Small intestine (tissue), 7 donors: ENCODE results near the gene SAE1. TPM values are rescaled to one million over a fixed set of nuclear protein-coding genes. Genes with fewer than 3 reads are reported as not detected.
A peak's percentile ranks its signal among the peaks of the same experiment; 100 is the strongest.
"Not testable (repeated sequence)": the region's sequence is repeated elsewhere in the genome, so short reads cannot be mapped to it uniquely, and the experiment has no call there.

Experiments used
- DNase-seq, 2 donors: peaks; one replicate each; pipeline versions ENCODE4 v3.0.0 to v3.0.0-alpha.2; 2013
- FAIRE-seq: peaks from 2 replicates; lab custom pipeline; 2012; peaks lifted over from hg19 to GRCh38; lab: Jason Lieb, UNC
- H3K27ac ChIP-seq, 3 donors: one replicate each; pipeline ENCODE4 v1.5.1; 2013; ENCODE audit warnings: low read length in 2 of 3, mild to moderate bottlenecking in 2 of 3, control low read depth in 1 of 3, inconsistent platforms in 1 of 3, low read depth in 1 of 3, moderate library complexity in 1 of 3
- H3K27me3 ChIP-seq, 3 donors: one replicate each; pipeline ENCODE4 v1.6.1; 2013; ENCODE audit warnings: low read length in 3 of 3, inconsistent platforms in 1 of 3; ENCODE audit not compliant: control insufficient read depth in 3 of 3, insufficient read depth in 3 of 3
- H3K36me3 ChIP-seq, 3 donors: one replicate each; pipeline ENCODE4 v1.6.1; 2013; ENCODE audit warnings: low read length in 3 of 3, inconsistent platforms in 1 of 3, low read depth in 1 of 3, mild to moderate bottlenecking in 1 of 3, moderate library complexity in 1 of 3; ENCODE audit not compliant: control insufficient read depth in 3 of 3, insufficient read depth in 2 of 3
- H3K4me1 ChIP-seq, 3 donors: one replicate each; pipeline ENCODE4 v1.6.1; 2013; ENCODE audit warnings: low read length in 2 of 3, inconsistent platforms in 1 of 3, low read depth in 1 of 3, mild to moderate bottlenecking in 1 of 3, moderate library complexity in 1 of 3; ENCODE audit not compliant: control insufficient read depth in 3 of 3, insufficient read depth in 2 of 3
- H3K4me3 ChIP-seq, 3 donors: one replicate each; pipeline ENCODE4 v1.5.1; 2013; ENCODE audit warnings: low read length in 3 of 3, control low read depth in 1 of 3, inconsistent platforms in 1 of 3, low read depth in 1 of 3, mild to moderate bottlenecking in 1 of 3, moderate library complexity in 1 of 3
- H3K9me3 ChIP-seq, 2 donors: one replicate each; pipeline ENCODE4 v1.6.1; 2013; ENCODE audit warnings: low read depth in 1 of 2, low read length in 1 of 2; ENCODE audit not compliant: control insufficient read depth in 2 of 2, insufficient read depth in 1 of 2
- WGBS, 3 donors: extraction: QIAGEN DNeasy Blood & Tissue Kit; methylation state at CpG; one replicate each; pipeline ENCODE4 v1.1.7; 2013; 5-methylcytosine and 5-hydroxymethylcytosine counted together
- polyA plus RNA-seq, 4 donors: library from polyadenylated mRNA; stranded (reverse) in 3 of 4; unstranded in 1 of 4; fragments of 200-250 nt in 3 of 4; fragments of 120-200 nt in 1 of 4; gene quantifications; one replicate each; pipeline versions ENCODE4 v1.2.1 to v1.2.3, GENCODE V29; 2013
- donor health status: healthy with polysubstance abuse.
- donor health status: control.
- donor health status: control.
- donor health status: Bipolar disorder and iron deficiency.
- donor health status: healthy.

Gene SAE1
- polyA plus RNA-seq, 4 donors, result 28.6 to 77.5 (median 45.1) TPM

DNA sequence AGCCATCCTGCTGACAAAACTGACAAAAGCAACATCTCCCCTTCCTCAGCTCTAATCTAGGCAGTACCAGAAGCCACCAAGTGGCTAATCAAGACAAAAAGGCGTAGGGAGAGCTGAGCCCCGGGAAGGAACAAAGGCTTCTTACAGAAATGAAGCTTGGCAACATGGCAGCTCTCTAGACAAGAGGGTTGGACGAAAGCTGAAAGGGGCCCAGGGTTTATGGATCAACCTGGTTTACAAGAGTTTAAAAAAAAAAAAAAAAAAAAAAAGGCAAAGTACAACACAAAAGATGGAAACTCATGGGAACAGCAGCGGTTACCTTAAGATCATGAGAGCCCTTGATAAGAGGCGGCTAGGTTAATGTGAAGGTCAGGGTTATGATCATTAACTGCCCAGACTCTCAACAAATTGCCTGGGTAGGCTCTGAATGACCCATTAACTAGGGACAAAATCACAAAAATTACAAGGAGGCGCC, 31.0 kb upstream of the SAE1 start:
- Histone ChIP-seq H3K27me3 (no peaks in the 10 kb centered on the region), H3K9me3 (no peaks in the 10 kb centered on the region), H3K4me1 (peaks cover 11 to 57% (median 22%) of the 10 kb centered on the region in 3 donors), H3K4me3 (no peak overlapping the region), H3K36me3 (peaks cover 0 to 52% (median 0%) of the 10 kb centered on the region in 3 donors), H3K27ac (peak overlapping the region in 2 of 3 donors; percentile 30 to 99)
- FAIRE-seq (no peak), DNase-seq (peak in 1 of 2 donors; percentile 70)
- WGBS, 3 donors, result 70 to 80% (median 72%) methylated on average over 6 of the region's 6 CpGs

DNA sequence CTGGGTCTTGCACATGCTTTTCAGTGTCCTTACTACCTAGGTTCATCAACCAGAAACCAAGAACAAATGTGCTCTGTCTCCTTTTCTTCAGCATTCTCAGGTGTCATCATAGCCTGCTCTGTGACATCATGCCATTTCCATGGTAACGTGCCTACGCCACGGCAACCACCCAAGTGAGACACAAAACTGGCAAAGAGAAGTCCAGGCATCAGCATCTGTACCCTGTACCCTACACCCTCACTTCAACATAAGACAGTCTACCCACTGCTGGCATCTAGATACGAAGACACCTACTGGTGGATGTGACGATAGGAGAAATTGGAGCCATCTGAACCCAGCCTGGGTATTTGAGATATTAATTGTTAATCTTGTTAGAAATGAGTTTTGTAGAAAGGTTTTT, 30.3 kb upstream of the SAE1 start:
- H3K36me3 ChIP-seq, result peaks cover 0 to 52% (median 0%) of the 10 kb centered on the region in 3 donors
- peaks cover 4 to 50% (median 17%) of the 10 kb centered on the region in 3 donors for H3K4me1 ChIP-seq
- WGBS, 3 donors, result 95 to 98% (median 96%) methylated on average over 5 of the region's 5 CpGs
- no peaks in the 10 kb centered on the region for H3K27me3 ChIP-seq
- no peaks in the 10 kb centered on the region for H3K9me3 ChIP-seq
- no peak overlapping the region for H3K4me3 ChIP-seq
- peak overlapping the region in 2 of 3 donors; percentile 16 to 99 for H3K27ac ChIP-seq
- no peak for FAIRE-seq
- DNase-seq, result peak in 1 of 2 donors; percentile 62

DNA sequence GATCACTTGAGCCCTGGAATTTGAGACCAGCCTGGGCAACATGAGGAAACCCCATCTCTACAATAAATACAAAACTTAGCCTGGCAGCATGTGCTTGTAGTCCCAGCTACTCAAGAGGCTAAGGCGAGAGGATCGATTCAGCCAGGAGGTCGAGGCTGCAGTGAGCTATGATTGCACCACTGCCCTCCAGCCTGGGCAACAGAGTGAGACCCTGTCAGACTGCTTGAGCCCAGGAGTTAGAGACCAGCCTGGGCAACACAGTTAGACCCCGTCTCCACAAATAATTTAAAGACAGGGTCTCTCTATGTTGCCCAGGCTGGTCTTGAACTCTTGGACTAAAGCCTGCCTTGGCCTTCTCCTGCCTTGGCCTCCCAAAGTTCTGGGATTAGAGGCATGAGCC, 29.5 kb upstream of the SAE1 start:
- WGBS, 3 donors, result 93 to 97% (median 97%) methylated on average over 4 of the region's 4 CpGs
- not testable (repeated sequence) for FAIRE-seq, H3K4me3 ChIP-seq, H3K27me3 ChIP-seq, H3K9me3 ChIP-seq, H3K27ac ChIP-seq, DNase-seq
- Histone ChIP-seq H3K36me3 (peaks cover 0 to 55% (median 0%) of the 10 kb centered on the region in 3 donors), H3K4me1 (peaks cover 6 to 46% (median 9%) of the 10 kb centered on the region in 3 donors)

DNA sequence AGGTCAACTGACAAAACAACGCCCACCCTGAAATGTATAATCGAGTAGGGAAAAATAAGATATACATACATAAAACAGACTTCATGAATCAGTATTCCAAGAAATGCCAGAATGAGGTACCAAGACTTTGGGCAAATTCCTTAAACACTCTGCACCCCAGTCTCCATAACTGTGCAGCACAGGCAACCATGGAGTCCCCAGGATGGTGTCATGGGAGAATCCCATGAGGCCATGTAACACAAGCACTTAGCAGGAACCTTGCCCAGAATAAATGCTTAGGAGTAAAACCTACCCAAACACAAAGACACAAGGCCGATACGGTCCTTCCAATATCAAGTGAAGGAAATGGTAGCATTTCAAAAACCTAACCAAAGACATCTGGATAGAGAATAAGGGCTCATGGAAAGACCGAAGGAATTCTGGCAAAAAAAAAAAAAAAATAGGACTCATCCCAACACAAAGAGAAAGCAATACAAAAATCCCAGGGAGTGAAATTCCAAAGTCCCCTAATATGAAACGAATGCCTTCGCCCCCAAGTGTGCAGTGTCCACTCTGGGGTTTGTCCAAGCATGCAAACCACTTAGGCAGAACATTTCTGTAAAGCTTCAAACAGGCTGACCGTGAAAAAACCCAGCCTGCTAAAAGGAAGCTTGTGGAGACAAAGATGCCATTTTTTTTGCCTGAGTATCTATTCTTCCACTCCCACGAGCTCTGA, 28.1 kb upstream of the SAE1 start:
- DNase-seq, result peak in 1 of 2 donors; percentile 3
- Histone ChIP-seq H3K27ac (peak overlapping the region in 1 of 3 donors; percentile 46), H3K4me1 (peaks cover 8 to 46% (median 11%) of the 10 kb centered on the region in 3 donors), H3K4me3 (no peak overlapping the region), H3K9me3 (no peaks in the 10 kb centered on the region), H3K36me3 (peaks cover 0 to 48% (median 0%) of the 10 kb centered on the region in 3 donors), H3K27me3 (no peaks in the 10 kb centered on the region)
- WGBS, 3 donors, result 67 to 81% (median 78%) methylated on average over 9 of the region's 9 CpGs
- FAIRE-seq, result no peak

DNA sequence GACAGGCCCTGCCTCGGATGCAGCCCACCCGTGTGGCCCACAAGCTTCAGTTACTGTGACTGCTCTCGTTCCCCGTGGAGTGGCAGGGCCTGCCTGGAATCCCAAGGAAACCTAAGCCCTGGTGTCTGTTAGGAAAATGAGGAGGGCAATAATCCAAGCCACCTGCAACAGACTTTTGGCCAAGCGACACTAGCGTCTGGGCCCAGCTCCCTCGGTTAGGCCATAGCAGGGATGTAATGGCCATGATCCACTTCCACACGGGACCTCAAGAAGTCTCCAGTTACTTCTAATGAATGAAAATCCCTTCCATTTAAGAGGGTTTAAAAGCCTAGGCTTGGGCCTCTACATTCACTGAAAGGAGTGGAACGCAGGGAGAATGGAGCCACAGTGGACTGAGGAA, 26.0 kb upstream of the SAE1 start:
- Histone ChIP-seq H3K9me3 (no peaks in the 10 kb centered on the region), H3K36me3 (peaks cover 0 to 35% (median 0%) of the 10 kb centered on the region in 3 donors), H3K4me1 (peaks cover 14 to 45% (median 15%) of the 10 kb centered on the region in 3 donors), H3K4me3 (no peak overlapping the region), H3K27ac (no peak overlapping the region), H3K27me3 (no peaks in the 10 kb centered on the region)
- no peak for DNase-seq
- FAIRE-seq, result no peak
- WGBS, 3 donors, result 86 to 94% (median 92%) methylated on average over 9 of the region's 9 CpGs

DNA sequence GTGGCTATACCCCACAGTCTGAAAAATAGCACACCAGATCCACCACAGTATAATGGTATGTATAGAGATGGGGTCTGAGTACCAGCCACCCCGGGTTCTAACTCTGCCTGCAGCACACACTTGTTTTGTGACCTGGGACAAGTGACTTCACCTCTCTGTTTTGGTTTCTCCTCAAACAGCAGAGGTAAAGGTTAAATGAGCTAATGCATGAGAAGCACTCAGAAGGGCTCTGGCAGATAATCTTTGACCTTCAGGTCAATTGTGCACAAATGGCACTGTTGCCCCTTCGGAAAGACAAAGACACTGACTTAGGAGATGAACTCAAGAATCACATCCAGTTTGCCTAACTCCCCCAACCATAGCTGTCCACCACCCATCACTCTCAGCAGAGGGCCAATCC, 24.8 kb upstream of the SAE1 start:
- H3K36me3 ChIP-seq, result peaks cover 0 to 34% (median 0%) of the 10 kb centered on the region in 3 donors
- no peak overlapping the region for H3K4me3 ChIP-seq
- no peaks in the 10 kb centered on the region for H3K27me3 ChIP-seq
- no peak for FAIRE-seq
- DNase-seq, result peak in 1 of 2 donors; percentile 1
- no peaks in the 10 kb centered on the region for H3K9me3 ChIP-seq
- peak overlapping the region; percentile 82 to 100 (median 92) for H3K27ac ChIP-seq
- 58 to 62% (median 60%) methylated on average over 2 of the region's 2 CpGs for WGBS, 3 donors
- peaks cover 14 to 43% (median 21%) of the 10 kb centered on the region in 3 donors for H3K4me1 ChIP-seq

DNA sequence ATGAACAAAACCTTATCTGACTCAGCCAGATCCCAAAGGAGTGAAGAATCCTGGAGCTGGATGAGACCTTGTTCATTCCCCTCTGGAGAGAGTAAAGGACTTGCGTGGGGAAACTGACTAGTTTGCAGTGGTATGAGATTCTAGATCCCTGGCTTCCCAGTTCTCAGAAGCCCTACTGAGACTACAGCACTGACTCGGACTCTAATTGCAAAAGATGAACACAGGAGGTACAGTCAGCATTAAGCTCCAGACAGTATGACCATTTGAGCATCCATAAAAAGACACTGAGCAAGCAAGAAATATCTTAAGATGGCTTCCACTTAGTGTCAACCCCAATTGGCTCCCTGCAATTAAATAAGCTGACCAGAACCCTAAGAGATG, 23.8 kb upstream of the SAE1 start:
- peaks cover 14 to 43% (median 21%) of the 10 kb centered on the region in 3 donors for H3K4me1 ChIP-seq
- WGBS, 3 donors, result 70 to 96% (median 84%) methylated on average over 2 of the region's 2 CpGs
- no peak overlapping the region for H3K4me3 ChIP-seq
- DNase-seq (no peak), FAIRE-seq (no peak)
- H3K27me3 ChIP-seq, result no peaks in the 10 kb centered on the region
- H3K36me3 ChIP-seq, result peaks cover 0 to 36% (median 0%) of the 10 kb centered on the region in 3 donors
- peak overlapping the region; percentile 82 to 100 (median 92) for H3K27ac ChIP-seq
- H3K9me3 ChIP-seq, result no peaks in the 10 kb centered on the region

DNA sequence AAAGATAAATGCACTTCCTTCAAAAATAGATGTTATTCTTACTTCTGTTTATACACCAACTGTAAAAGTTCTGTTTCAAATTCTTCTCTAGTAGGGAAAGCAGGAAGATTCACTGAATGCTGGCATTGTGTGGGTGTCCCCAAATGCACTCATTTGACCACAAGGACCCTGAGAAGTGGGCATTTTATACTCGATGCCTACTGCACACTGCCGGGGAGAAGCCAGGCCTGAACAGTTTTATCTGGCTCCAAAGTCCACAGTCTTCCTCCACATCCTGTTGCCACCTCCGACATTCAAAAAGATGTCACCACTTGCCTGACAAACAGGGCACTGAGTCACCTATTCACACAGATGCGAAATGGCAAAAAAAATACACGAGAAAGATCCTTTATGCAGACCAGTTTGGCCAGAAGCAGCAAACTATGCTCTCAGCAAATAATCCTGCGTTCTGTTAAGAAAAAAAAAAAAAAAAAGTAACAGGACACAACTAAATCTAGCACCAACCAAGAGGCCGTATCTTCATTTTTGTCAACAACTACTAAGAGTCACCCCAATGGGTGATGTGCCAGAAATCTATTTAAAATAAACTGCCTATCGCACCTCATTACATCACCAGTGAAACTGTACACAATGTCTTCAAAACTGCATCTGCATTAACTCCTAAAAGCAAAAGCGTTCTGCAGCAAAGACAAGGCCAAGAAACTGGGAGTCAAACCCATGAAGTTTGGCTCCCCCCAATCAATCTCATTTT, 23.3 kb upstream of the SAE1 start:
- peak overlapping the region; percentile 82 to 100 (median 92) for H3K27ac ChIP-seq

More for the DNA sequence above, 23.3 kb upstream of the SAE1 start:
- Histone ChIP-seq H3K36me3 (peaks cover 0 to 36% (median 0%) of the 10 kb centered on the region in 3 donors), H3K27me3 (no peaks in the 10 kb centered on the region), H3K4me1 (peaks cover 14 to 43% (median 21%) of the 10 kb centered on the region in 3 donors), H3K9me3 (no peaks in the 10 kb centered on the region), H3K4me3 (no peak overlapping the region)
- 32 to 38% (median 32%) methylated on average over 9 of the region's 9 CpGs for WGBS, 3 donors
- FAIRE-seq (no peak), DNase-seq (peak; percentile 80 to 89)
